ENCODE results near the gene RPL21.
"Not testable (repeated sequence)": the region's sequence is repeated elsewhere in the genome, so short reads cannot be mapped to it uniquely, and the experiment has no call there.

The RPL21 gene

GRCh38 chr13:27219611-27220010, 31.7 kb upstream of the RPL21 start:
- H3K9me3 ChIP-seq (ENCODE audit: control insufficient read depth, low read length), result no peaks in the 10 kb centered on the region
- no peaks in the 10 kb centered on the region for H3K27me3 ChIP-seq (replicated peaks; ENCODE audit: control insufficient read depth, insufficient read depth, low read length, poor library complexity, severe bottlenecking)
- H3K36me3 ChIP-seq (ENCODE audit: control insufficient read depth, insufficient read depth, low read length), result no peaks in the 10 kb centered on the region
- H3K27ac ChIP-seq (ENCODE audit: insufficient read depth, low read length, poor library complexity, severe bottlenecking), result no peak overlapping the region
- H3K4me3 ChIP-seq (ENCODE audit: insufficient read depth, low read depth, low read length, poor library complexity, severe bottlenecking), result no peak overlapping the region
- H3K4me1 ChIP-seq (ENCODE audit: control insufficient read depth, insufficient read depth, low read length, poor library complexity, severe bottlenecking), result no peaks in the 10 kb centered on the region
- no peak for DNase-seq

- not testable (repeated sequence) for DNase-seq; H3K27me3 ChIP-seq (replicated peaks; ENCODE audit: control insufficient read depth, insufficient read depth, low read length, poor library complexity, severe bottlenecking); H3K4me3 ChIP-seq (ENCODE audit: insufficient read depth, low read depth, low read length, poor library complexity, severe bottlenecking); H3K27ac ChIP-seq (ENCODE audit: insufficient read depth, low read length, poor library complexity, severe bottlenecking); H3K9me3 ChIP-seq (ENCODE audit: control insufficient read depth, low read length); H3K4me1 ChIP-seq (ENCODE audit: control insufficient read depth, insufficient read depth, low read length, poor library complexity, severe bottlenecking); H3K36me3 ChIP-seq (ENCODE audit: control insufficient read depth, insufficient read depth, low read length)
Measured at GRCh38 chr13:27222100-27222499, 29.3 kb upstream of the RPL21 start.

- no peak for DNase-seq
- Histone ChIP-seq H3K9me3 (ENCODE audit: control insufficient read depth, low read length) (peaks cover 6% of the 10 kb centered on the region), H3K36me3 (ENCODE audit: control insufficient read depth, insufficient read depth, low read length) (no peaks in the 10 kb centered on the region), H3K27me3 (replicated peaks; ENCODE audit: control insufficient read depth, insufficient read depth, low read length, poor library complexity, severe bottlenecking) (no peaks in the 10 kb centered on the region), H3K4me1 (ENCODE audit: control insufficient read depth, insufficient read depth, low read length, poor library complexity, severe bottlenecking) (no peaks in the 10 kb centered on the region), H3K4me3 (ENCODE audit: insufficient read depth, low read depth, low read length, poor library complexity, severe bottlenecking) (no peak overlapping the region), H3K27ac (ENCODE audit: insufficient read depth, low read length, poor library complexity, severe bottlenecking) (no peak overlapping the region)
Measured at GRCh38 chr13:27226991-27227390, 24.4 kb upstream of the RPL21 start.

- H3K4me3 ChIP-seq (ENCODE audit: insufficient read depth, low read depth, low read length, poor library complexity, severe bottlenecking), result no peak overlapping the region
- H3K27me3 ChIP-seq (replicated peaks; ENCODE audit: control insufficient read depth, insufficient read depth, low read length, poor library complexity, severe bottlenecking), result no peaks in the 10 kb centered on the region
- H3K36me3 ChIP-seq (ENCODE audit: control insufficient read depth, insufficient read depth, low read length), result no peaks in the 10 kb centered on the region
Measured at GRCh38 chr13:27228131-27228530, 23.2 kb upstream of the RPL21 start.

GRCh38 chr13:27229642-27230041, 21.7 kb upstream of the RPL21 start:
- Histone ChIP-seq H3K27me3 (replicated peaks; ENCODE audit: control insufficient read depth, insufficient read depth, low read length, poor library complexity, severe bottlenecking) (no peaks in the 10 kb centered on the region), H3K36me3 (ENCODE audit: control insufficient read depth, insufficient read depth, low read length) (no peaks in the 10 kb centered on the region), H3K9me3 (ENCODE audit: control insufficient read depth, low read length) (peaks cover 6% of the 10 kb centered on the region), H3K4me3 (ENCODE audit: insufficient read depth, low read depth, low read length, poor library complexity, severe bottlenecking) (no peak overlapping the region), H3K4me1 (ENCODE audit: control insufficient read depth, insufficient read depth, low read length, poor library complexity, severe bottlenecking) (no peaks in the 10 kb centered on the region), H3K27ac (ENCODE audit: insufficient read depth, low read length, poor library complexity, severe bottlenecking) (no peak overlapping the region)
- DNase-seq, result no peak

More at GRCh38 chr13:27228131-27228530, 23.2 kb upstream of the RPL21 start:
- H3K27ac ChIP-seq (ENCODE audit: insufficient read depth, low read length, poor library complexity, severe bottlenecking), result no peak overlapping the region
- H3K4me1 ChIP-seq (ENCODE audit: control insufficient read depth, insufficient read depth, low read length, poor library complexity, severe bottlenecking), result no peaks in the 10 kb centered on the region
- DNase-seq, result no peak
- H3K9me3 ChIP-seq (ENCODE audit: control insufficient read depth, low read length), result peaks cover 6% of the 10 kb centered on the region

- H3K36me3 ChIP-seq (ENCODE audit: control insufficient read depth, insufficient read depth, low read length), result no peaks in the 10 kb centered on the region
Measured at GRCh38 chr13:27233964-27234363, 17.4 kb upstream of the RPL21 start.

GRCh38 chr13:27236478-27236877, 14.9 kb upstream of the RPL21 start:
- no peaks in the 10 kb centered on the region for H3K27me3 ChIP-seq (replicated peaks; ENCODE audit: control insufficient read depth, insufficient read depth, low read length, poor library complexity, severe bottlenecking)
- peaks cover 2% of the 10 kb centered on the region for H3K9me3 ChIP-seq (ENCODE audit: control insufficient read depth, low read length)
- no peaks in the 10 kb centered on the region for H3K4me1 ChIP-seq (ENCODE audit: control insufficient read depth, insufficient read depth, low read length, poor library complexity, severe bottlenecking)
- H3K27ac ChIP-seq (ENCODE audit: insufficient read depth, low read length, poor library complexity, severe bottlenecking), result no peak overlapping the region
- no peaks in the 10 kb centered on the region for H3K36me3 ChIP-seq (ENCODE audit: control insufficient read depth, insufficient read depth, low read length)
- H3K4me3 ChIP-seq (ENCODE audit: insufficient read depth, low read depth, low read length, poor library complexity, severe bottlenecking), result no peak overlapping the region
- no peak for DNase-seq

More at GRCh38 chr13:27233964-27234363, 17.4 kb upstream of the RPL21 start:
- Histone ChIP-seq H3K27me3 (replicated peaks; ENCODE audit: control insufficient read depth, insufficient read depth, low read length, poor library complexity, severe bottlenecking) (no peaks in the 10 kb centered on the region), H3K9me3 (ENCODE audit: control insufficient read depth, low read length) (peaks cover 6% of the 10 kb centered on the region), H3K27ac (ENCODE audit: insufficient read depth, low read length, poor library complexity, severe bottlenecking) (no peak overlapping the region), H3K4me3 (ENCODE audit: insufficient read depth, low read depth, low read length, poor library complexity, severe bottlenecking) (no peak overlapping the region), H3K4me1 (ENCODE audit: control insufficient read depth, insufficient read depth, low read length, poor library complexity, severe bottlenecking) (no peaks in the 10 kb centered on the region)
- no peak for DNase-seq

- Histone ChIP-seq H3K9me3 (ENCODE audit: control insufficient read depth, low read length) (no peaks in the 10 kb centered on the region), H3K27ac (ENCODE audit: insufficient read depth, low read length, poor library complexity, severe bottlenecking) (no peak overlapping the region), H3K36me3 (ENCODE audit: control insufficient read depth, insufficient read depth, low read length) (no peaks in the 10 kb centered on the region), H3K27me3 (replicated peaks; ENCODE audit: control insufficient read depth, insufficient read depth, low read length, poor library complexity, severe bottlenecking) (no peaks in the 10 kb centered on the region), H3K4me3 (ENCODE audit: insufficient read depth, low read depth, low read length, poor library complexity, severe bottlenecking) (no peak overlapping the region), H3K4me1 (ENCODE audit: control insufficient read depth, insufficient read depth, low read length, poor library complexity, severe bottlenecking) (no peaks in the 10 kb centered on the region)
- no peak for DNase-seq
Measured at GRCh38 chr13:27242702-27243101, 8.7 kb upstream of the RPL21 start.

GRCh38 chr13:27245610-27246009, 5.7 kb upstream of the RPL21 start:
- no peak overlapping the region for H3K4me3 ChIP-seq (ENCODE audit: insufficient read depth, low read depth, low read length, poor library complexity, severe bottlenecking)
- no peaks in the 10 kb centered on the region for H3K4me1 ChIP-seq (ENCODE audit: control insufficient read depth, insufficient read depth, low read length, poor library complexity, severe bottlenecking)
- no peaks in the 10 kb centered on the region for H3K27me3 ChIP-seq (replicated peaks; ENCODE audit: control insufficient read depth, insufficient read depth, low read length, poor library complexity, severe bottlenecking)
- no peaks in the 10 kb centered on the region for H3K9me3 ChIP-seq (ENCODE audit: control insufficient read depth, low read length)
- DNase-seq, result no peak
- no peak overlapping the region for H3K27ac ChIP-seq (ENCODE audit: insufficient read depth, low read length, poor library complexity, severe bottlenecking)
- H3K36me3 ChIP-seq (ENCODE audit: control insufficient read depth, insufficient read depth, low read length), result no peaks in the 10 kb centered on the region

GRCh38 chr13:27250833-27251165, 559 bp upstream of the RPL21 start:
- peaks cover 8% of the 10 kb centered on the region for H3K4me1 ChIP-seq (ENCODE audit: control insufficient read depth, insufficient read depth, low read length, poor library complexity, severe bottlenecking)
- H3K4me3 ChIP-seq (ENCODE audit: insufficient read depth, low read depth, low read length, poor library complexity, severe bottlenecking), result peak overlapping the region; percentile 79
- peaks cover 13% of the 10 kb centered on the region for H3K36me3 ChIP-seq (ENCODE audit: control insufficient read depth, insufficient read depth, low read length)
- H3K9me3 ChIP-seq (ENCODE audit: control insufficient read depth, low read length), result no peaks in the 10 kb centered on the region
- DNase-seq, result no peak
- no peaks in the 10 kb centered on the region for H3K27me3 ChIP-seq (replicated peaks; ENCODE audit: control insufficient read depth, insufficient read depth, low read length, poor library complexity, severe bottlenecking)
- peak overlapping the region; percentile 94 for H3K27ac ChIP-seq (ENCODE audit: insufficient read depth, low read length, poor library complexity, severe bottlenecking)

GRCh38 chr13:27252467-27252866, 1.1 kb downstream of the RPL21 start:
- peak overlapping the region; percentile 79 for H3K4me3 ChIP-seq (ENCODE audit: insufficient read depth, low read depth, low read length, poor library complexity, severe bottlenecking)

More at GRCh38 chr13:27252467-27252866, 1.1 kb downstream of the RPL21 start:
- peak overlapping the region; percentile 94 for H3K27ac ChIP-seq (ENCODE audit: insufficient read depth, low read length, poor library complexity, severe bottlenecking)
- H3K36me3 ChIP-seq (ENCODE audit: control insufficient read depth, insufficient read depth, low read length), result peaks cover 22% of the 10 kb centered on the region
- no peaks in the 10 kb centered on the region for H3K27me3 ChIP-seq (replicated peaks; ENCODE audit: control insufficient read depth, insufficient read depth, low read length, poor library complexity, severe bottlenecking)
- H3K4me1 ChIP-seq (ENCODE audit: control insufficient read depth, insufficient read depth, low read length, poor library complexity, severe bottlenecking), result peaks cover 8% of the 10 kb centered on the region
- H3K9me3 ChIP-seq (ENCODE audit: control insufficient read depth, low read length), result no peaks in the 10 kb centered on the region
- no peak for DNase-seq
